ENCODE measurements around the gene GP1BB.

The GP1BB gene

GRCh38 chr22:19727310-19728150 is 4.2 kb downstream of the GP1BB start:
- no peak for DNase-seq

GRCh38 chr22:19728271-19728670 is 4.9 kb downstream of the GP1BB start:
- no peak for DNase-seq

- no peak for DNase-seq
Measured at GRCh38 chr22:19728836-19729235, 5.5 kb downstream of the GP1BB start.

- DNase-seq, result no peak
Measured at GRCh38 chr22:19729507-19729906, 6.2 kb downstream of the GP1BB start.

GRCh38 chr22:19730198-19730597 is 6.9 kb downstream of the GP1BB start:
- DNase-seq, result no peak

GRCh38 chr22:19730655-19731360 is 7.5 kb downstream of the GP1BB start:
- DNase-seq, result peak; percentile 71

- DNase-seq, result no peak
Measured at GRCh38 chr22:19731361-19732135, 8.2 kb downstream of the GP1BB start.

GRCh38 chr22:19732403-19733113 is 9.2 kb downstream of the GP1BB start:
- DNase-seq, result no peak

GRCh38 chr22:19733755-19734154 is 10.4 kb downstream of the GP1BB start:
- no peak for DNase-seq

GRCh38 chr22:19734163-19734562 is 10.8 kb downstream of the GP1BB start:
- DNase-seq, result no peak

- no peak for DNase-seq
Measured at GRCh38 chr22:19734837-19735382, 11.6 kb downstream of the GP1BB start.

GRCh38 chr22:19735665-19736510 is 12.5 kb downstream of the GP1BB start:
- DNase-seq, result no peak

GRCh38 chr22:19737846-19738663 is 14.7 kb downstream of the GP1BB start:
- no peak for DNase-seq

- no peak for DNase-seq
Measured at GRCh38 chr22:19738664-19739447, 15.5 kb downstream of the GP1BB start.

- no peak for DNase-seq
Measured at GRCh38 chr22:19739448-19739895, 16.1 kb downstream of the GP1BB start.

GRCh38 chr22:19739911-19740449 is 16.6 kb downstream of the GP1BB start:
- no peak for DNase-seq

- DNase-seq, result no peak
Measured at GRCh38 chr22:19740586-19740985, 17.2 kb downstream of the GP1BB start.

GRCh38 chr22:19741053-19741452 is 17.7 kb downstream of the GP1BB start:
- DNase-seq, result no peak

All from fibroblast of skin of back (primary cell).